ENCODE data around the gene OR7D2.
"Not testable (repeated sequence)": the region's sequence is repeated elsewhere in the genome, so short reads cannot be mapped to it uniquely, and the experiment has no call there.

OR7D2 gene

GRCh38 chr19:9178901-9179300 is at the start of gene OR7D2:
Gene OR7D2, plus strand, starts transcription at chr19:9178979. Its CDS starts 6,803 bp downstream, at chr19:9185782.
- no peak for DNase-seq

DNA sequence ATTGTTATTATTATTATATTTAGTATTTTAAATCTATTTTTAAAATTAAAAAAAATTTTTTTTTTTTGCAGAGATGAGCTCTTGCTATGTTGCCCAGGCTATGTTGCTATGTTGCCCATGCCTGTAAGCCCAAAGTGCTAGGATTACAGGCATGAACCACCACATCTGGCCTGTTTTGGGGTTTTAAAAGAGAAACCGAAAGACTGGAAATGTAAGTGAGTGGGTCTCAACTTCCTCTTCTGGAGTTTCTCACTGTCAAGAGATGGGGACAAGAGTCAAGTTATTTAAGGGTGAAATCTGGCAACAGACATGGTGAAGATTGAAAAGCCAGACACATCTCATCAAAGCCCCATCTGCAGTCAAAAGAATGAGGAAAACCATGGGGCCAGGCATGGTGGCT is 47.8 kb upstream of the OR7D2 start:
- DNase-seq = no peak

DNA sequence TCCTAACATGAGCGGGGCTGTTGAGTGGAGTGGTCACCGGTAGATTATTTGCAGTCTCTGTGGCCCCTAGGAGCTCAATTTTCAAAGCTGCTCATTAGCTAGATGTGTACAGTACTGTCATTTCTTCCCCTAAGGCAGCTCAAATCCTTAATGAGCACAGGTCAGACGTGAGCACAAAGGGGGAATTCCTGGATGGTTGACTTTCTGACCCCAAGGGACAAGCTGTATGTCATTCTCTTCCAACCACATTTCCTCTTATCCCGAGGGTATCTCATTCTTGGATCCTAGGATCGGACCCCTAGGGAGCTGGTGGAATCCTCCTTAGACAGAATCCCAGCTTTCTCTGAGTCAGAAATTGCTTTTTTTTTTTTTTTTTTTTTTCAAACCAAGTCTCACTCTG is 46.4 kb upstream of the OR7D2 start:
- no peak for DNase-seq

GRCh38 chr19:9139609-9140158 is 39.1 kb upstream of the OR7D2 start:
- no peak for DNase-seq

- DNase-seq = peak; percentile 92
Observed at GRCh38 chr19:9140159-9140874, 38.5 kb upstream of the OR7D2 start, which contains the start of gene ZNF317. Gene ZNF317, plus strand, starts transcription at chr19:9140397. Its CDS starts 15,620 bp downstream, at chr19:9156017.

DNA sequence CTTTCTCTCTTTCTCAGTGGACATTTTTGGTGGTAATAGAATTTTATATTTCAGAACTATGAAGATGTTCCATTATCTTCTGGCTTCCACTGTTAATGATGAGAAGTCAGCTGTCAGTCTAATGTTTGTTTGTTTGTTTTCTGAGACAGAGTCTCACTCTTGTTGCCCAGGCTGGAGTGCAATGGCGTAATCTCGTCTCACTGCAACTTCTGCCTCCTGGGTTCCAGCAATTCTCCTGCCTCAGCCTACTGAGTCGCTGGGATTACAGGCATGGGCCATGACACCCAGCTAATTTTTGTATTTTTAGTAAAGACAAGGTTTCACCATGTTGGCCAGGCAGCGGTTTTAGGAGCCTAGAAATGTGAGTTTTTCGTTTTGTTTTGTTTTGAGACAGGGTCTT is 33.9 kb upstream of the OR7D2 start:
- DNase-seq = no peak

DNA sequence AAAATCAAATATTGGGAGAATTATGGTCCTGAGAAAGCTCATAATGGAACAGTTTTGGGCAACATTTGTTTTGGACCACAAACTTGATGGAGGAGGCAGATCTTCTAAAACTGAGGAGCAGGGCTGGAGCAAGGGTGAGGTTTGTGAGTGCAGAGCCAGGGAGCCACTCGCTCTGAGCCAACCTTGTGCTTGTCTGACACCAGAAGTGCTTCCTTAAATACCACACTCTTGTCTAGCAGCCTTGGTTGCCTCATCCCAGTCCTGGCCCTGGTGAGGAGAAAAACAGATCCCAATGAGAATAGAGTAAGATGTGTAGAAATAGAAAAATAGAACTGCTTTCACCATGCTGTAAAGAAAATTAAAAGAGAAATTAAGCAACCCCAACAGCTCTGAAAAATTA is 31.9 kb upstream of the OR7D2 start:
- DNase-seq = no peak

DNA sequence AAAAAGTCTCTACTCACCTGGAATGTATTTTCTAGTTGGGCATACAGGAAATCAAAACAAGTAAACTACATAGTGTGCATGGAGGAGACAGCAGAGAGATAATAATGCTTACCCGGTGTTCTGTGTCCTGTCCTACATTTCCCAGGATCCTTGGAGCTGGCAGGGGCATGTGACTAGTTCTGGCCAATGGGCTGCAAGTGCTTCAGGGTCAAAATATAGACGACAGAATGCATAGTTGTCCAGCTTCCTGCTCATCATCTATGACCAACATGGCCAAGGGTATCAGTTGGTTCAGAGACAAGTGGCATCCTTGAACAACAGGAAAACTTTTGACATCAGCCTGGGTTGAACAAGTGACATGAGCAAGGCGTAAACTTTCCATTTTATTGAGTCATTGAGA is 30.1 kb upstream of the OR7D2 start:
- DNase-seq = no peak

DNA sequence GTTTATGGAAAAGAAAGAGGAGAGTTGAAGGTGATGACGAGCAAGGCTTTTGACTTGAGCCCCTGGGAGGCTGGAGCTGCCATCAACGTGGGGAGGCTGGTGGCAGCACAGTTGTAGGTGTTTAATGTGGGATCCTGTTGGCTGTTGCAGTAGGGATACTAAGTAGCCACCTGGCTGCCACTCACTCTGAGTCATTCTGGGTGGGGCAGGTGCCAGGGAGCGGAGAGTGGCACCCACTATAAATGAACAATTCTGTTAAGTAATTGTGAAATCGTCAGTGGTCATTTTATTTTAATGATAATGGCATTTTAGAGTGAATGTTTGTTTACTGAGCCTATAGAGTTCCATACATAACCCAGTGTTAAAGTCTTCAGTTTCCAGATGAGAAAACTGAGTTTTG is 28.8 kb upstream of the OR7D2 start:
- no peak for DNase-seq

- no peak for DNase-seq
Observed at GRCh38 chr19:9150650-9151049, 28.1 kb upstream of the OR7D2 start.

GRCh38 chr19:9151367-9151766 is 27.4 kb upstream of the OR7D2 start:
- DNase-seq = no peak

- no peak for DNase-seq
Observed at GRCh38 chr19:9155591-9155990, 23.2 kb upstream of the OR7D2 start.

DNA sequence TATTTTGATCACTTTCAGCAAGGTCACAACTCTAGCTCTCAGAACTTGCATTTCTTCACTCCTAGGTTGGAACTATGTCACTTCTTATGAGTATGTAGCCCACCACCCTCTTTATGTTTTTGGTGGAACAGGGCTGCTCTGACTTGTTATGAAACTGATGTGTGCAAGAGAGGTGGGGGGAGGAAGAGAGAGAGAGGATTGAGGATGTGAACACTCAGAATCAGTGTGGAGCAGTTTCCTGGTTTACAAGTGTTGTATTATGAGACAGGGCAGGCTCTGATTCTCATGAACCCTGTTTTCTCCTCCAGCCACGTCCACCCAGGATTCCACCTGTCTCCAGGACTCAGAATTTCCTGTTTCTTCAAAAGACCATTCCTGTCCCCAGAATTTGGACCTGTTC is 22.5 kb upstream of the OR7D2 start:
- DNase-seq = no peak

DNA sequence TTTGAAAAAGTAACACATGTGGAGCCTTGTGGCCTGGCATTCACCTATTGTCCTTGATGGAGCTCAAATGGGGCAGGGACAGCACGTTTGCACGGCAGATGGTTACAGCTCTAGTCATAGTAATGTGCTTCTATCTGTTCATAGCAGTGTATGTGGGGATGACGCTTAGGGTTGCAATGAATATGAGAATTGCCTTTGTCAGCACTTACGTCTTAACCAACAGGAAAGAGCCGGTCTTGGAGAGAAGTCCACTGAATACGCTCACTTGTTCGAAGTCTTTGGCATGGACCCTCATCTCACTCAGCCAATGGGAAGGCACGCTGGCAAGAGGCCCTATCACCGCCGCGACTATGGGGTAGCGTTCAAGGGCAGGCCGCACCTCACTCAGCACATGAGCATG is 18.9 kb upstream of the OR7D2 start:
- DNase-seq = no peak

DNA sequence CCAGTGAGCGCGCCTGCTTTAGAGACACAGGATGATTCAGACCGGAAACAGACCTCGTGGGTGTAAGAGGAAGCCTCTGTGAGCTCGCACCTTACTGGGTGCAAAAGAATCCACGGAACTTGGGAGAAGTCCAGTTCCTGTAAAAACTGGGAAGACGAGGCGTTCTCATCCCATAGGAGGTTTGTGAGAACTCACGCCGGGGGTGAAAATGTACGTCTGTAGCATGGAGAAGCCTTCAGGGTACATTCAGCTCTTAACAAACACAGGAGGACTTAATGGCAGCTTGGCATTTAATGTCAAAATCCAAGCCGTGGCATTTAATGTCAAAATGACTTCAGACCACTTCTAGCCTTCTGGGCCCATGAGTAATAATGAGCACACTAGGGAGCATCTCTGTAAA is 17.4 kb upstream of the OR7D2 start:
- DNase-seq = no peak

- no peak for DNase-seq
Observed at GRCh38 chr19:9165261-9165660, 13.5 kb upstream of the OR7D2 start.

GRCh38 chr19:9166846-9167245 is 11.9 kb upstream of the OR7D2 start:
- DNase-seq = no peak

DNA sequence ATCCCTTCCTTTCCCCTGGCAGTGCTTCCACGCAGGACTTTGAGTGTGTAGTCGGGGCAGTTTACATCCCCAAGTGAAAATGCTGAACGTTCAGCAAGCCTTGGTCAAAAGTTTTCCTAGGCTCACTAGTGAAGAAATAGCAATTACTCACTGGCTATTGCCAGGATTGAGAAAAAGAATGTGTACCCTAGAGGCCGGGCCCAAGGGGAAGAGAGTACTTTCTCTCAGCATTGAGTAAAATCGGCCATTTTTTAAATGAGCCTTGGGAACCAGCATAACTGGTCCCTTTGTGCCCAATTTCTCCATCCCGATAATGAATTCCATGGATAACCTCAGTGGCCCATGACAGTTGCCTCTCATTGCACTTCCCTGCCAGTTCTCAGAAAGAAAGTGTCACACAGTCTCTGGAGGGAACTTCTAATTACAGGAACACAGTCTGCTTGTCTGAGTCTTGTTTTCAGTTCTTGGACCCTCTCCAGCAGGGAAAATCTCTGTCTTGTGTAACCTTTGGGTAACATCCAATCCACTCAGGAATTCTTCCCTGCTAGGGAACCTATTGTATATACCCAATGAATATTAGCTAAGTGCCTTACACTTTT is 7.3 kb upstream of the OR7D2 start:
- DNase-seq = no peak

- no peak for DNase-seq
Observed at GRCh38 chr19:9175326-9175725, 3.5 kb upstream of the OR7D2 start.

- DNase-seq = no peak
Observed at GRCh38 chr19:9183000-9183399, 4.2 kb downstream of the OR7D2 start.

GRCh38 chr19:9187191-9187590 is 8.4 kb downstream of the OR7D2 start:
- DNase-seq = no peak

GRCh38 chr19:9189535-9189934 is 10.8 kb downstream of the OR7D2 start:
- no peak for DNase-seq

- not testable (repeated sequence) for DNase-seq
Observed at GRCh38 chr19:9198044-9198443, 19.3 kb downstream of the OR7D2 start.

DNA sequence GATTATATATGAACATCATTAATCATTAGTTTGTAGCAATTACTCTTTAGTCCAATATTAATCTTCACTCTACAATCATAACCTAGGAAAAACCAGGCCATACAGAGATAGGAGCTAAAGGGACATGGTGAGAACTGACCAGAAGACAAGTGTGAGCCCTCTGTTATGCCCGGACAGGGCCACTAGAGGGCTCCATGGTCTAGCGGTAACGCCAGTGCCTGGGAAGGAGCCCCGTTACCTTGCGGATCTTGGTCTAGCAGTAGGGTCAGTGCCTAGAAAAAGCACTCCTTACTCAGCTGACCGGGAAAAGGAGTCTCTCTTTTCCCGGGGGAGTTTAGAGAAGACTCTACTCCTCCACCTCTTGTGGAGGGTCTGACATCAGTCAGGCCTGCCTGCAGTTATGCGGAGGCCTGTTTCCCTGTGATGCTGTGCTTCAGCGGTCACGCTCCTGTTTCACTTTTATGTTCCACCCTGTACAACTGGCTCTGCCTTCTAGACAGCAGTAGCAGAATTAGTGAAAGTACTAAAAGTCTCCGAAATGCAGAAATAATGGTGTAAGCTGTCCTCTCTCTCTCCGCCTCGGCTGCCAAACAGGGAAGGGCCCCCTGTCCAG is 26.8 kb downstream of the OR7D2 start:
- peak; percentile 76 for DNase-seq
